Body of pancreas (tissue), 4 donors: Measurements from ENCODE around the gene ARHGAP12. TPM values are rescaled to one million over a fixed set of nuclear protein-coding genes. Genes with fewer than 3 reads are reported as not detected.
A peak's percentile ranks its signal among the peaks of the same experiment; 100 is the strongest.

ENCODE experiments used
- ATAC-seq: fragments of 150-250 bp; one replicate; pipeline ENCODE4 v1.9.1; 2016
- DNase-seq, 4 donors: peaks; one replicate each; pipeline ENCODE4 v3.0.0-alpha.2; 2019
- H3K27ac ChIP-seq, 4 donors: fragments of 200-600 bp; sonication (generic); 1 replicate in 3 of 4; 2 replicates in 1 of 4; pipeline versions ENCODE4 v1.5.1 to v1.6.1; 2016 to 2019; ENCODE audit warnings: mild to moderate bottlenecking in 1 of 4, mixed read lengths in 1 of 4, moderate library complexity in 1 of 4
- H3K27me3 ChIP-seq, 2 donors: fragments of 200-600 bp; sonication (generic); one replicate each; pipeline ENCODE4 v1.6.0; 2016; ENCODE audit warnings: mild to moderate bottlenecking in 1 of 2
- H3K36me3 ChIP-seq, 2 donors: fragments of 200-600 bp; sonication (generic); replicated peaks in 1 of 2; 2 replicates each; pipeline ENCODE4 v1.5.1; 2016; ENCODE audit warnings: low read depth in 2 of 2; ENCODE audit not compliant: insufficient read depth in 1 of 2
- H3K4me1 ChIP-seq: fragments of 200-600 bp; sonication (generic); one replicate; pipeline ENCODE4 v1.6.0; 2016
- H3K4me3 ChIP-seq, 2 donors: fragments of 200-600 bp; sonication (generic); 1 replicate in 1 of 2; 2 replicates in 1 of 2; pipeline ENCODE4 v1.5.1; 2016 to 2019
- H3K9me3 ChIP-seq, 3 donors: fragments of 200-600 bp; sonication (generic); 1 replicate in 2 of 3; 2 replicates in 1 of 3; pipeline ENCODE4 v1.5.1; 2016
- POLR2A ChIP-seq, 3 donors: fragments of 450-650 bp; IDR thresholded peaks; one replicate each; pipeline ENCODE4 v1.6.1; 2016; ENCODE audit warnings: antibody characterized with exemption in 3 of 3, mild to moderate bottlenecking in 2 of 3
- WGBS, 2 donors: methylation state at CpG; one replicate each; pipeline ENCODE4 v1.1.5; 2017; 5-methylcytosine and 5-hydroxymethylcytosine counted together
- intact Hi-C: fragments of 100-400 bp; cut with DNase I; formaldehyde crosslinking; loops from one replicate; pipeline ENCODE4 v1.15.1; 2023
- total RNA-seq, 2 donors: library from RNA; depleted of rRNA; stranded (reverse); fragments of >200 nt; gene quantifications; one replicate each; pipeline ENCODE4 v1.1.0, GENCODE V29; 2016
- TF ChIP-seq, protein P1 (sequence below), 7 experiments: fragments of 450-650 bp in 4 of 7; fragments of 200-600 bp in 3 of 7; sonication (generic) in 3 of 7; IDR thresholded peaks; one replicate each; pipeline ENCODE4 v1.5.1; 2016 to 2019; ENCODE audit warnings: antibody characterized with exemption in 7 of 7

Gene ARHGAP12
- total RNA-seq: 10 to 100 TPM; 34.3 to 39.4 TPM

- TF ChIP-seq, protein P1, sequence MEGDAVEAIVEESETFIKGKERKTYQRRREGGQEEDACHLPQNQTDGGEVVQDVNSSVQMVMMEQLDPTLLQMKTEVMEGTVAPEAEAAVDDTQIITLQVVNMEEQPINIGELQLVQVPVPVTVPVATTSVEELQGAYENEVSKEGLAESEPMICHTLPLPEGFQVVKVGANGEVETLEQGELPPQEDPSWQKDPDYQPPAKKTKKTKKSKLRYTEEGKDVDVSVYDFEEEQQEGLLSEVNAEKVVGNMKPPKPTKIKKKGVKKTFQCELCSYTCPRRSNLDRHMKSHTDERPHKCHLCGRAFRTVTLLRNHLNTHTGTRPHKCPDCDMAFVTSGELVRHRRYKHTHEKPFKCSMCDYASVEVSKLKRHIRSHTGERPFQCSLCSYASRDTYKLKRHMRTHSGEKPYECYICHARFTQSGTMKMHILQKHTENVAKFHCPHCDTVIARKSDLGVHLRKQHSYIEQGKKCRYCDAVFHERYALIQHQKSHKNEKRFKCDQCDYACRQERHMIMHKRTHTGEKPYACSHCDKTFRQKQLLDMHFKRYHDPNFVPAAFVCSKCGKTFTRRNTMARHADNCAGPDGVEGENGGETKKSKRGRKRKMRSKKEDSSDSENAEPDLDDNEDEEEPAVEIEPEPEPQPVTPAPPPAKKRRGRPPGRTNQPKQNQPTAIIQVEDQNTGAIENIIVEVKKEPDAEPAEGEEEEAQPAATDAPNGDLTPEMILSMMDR (IDR thresholded peaks at IDR 0.05): peak in 1 of 7 experiments; percentile 16
- peak; percentile 85 to 95 (median 93) for TF ChIP-seq POLR2A (IDR thresholded peaks at IDR 0.05)
- peaks cover 30% of the 10 kb centered on the region for H3K4me1 ChIP-seq
- DNase-seq (peak; percentile 90 to 96 (median 94)), ATAC-seq (peak; percentile 88)
- H3K36me3 ChIP-seq: no peaks in the 10 kb centered on the region
- no peaks in the 10 kb centered on the region for H3K9me3 ChIP-seq
- no peaks in the 10 kb centered on the region for H3K27me3 ChIP-seq
- WGBS, 2 donors: 0% methylated on average over 16 to 65 of the region's 92 CpGs
- peak within 1 kb of the TSS; percentile 95 to 100 (median 98) for H3K27ac ChIP-seq
- intact Hi-C loops: no loop called here
- H3K4me3 ChIP-seq: peak within 1 kb of the TSS; percentile 60 to 82
These were observed at the start of gene ARHGAP12 for GRCh38 chr10:31928549-31929260. Gene ARHGAP12, minus strand, starts transcription at chr10:31928831. Its CDS starts 19,976 bp downstream, at chr10:31908855.

GRCh38 chr10:31978156-31978483, 49.5 kb upstream of the ARHGAP12 start:
- no peaks in the 10 kb centered on the region for H3K4me1 ChIP-seq
- H3K9me3 ChIP-seq: no peaks in the 10 kb centered on the region
- intact Hi-C loops: no loop called here
- 46 to 62% methylated on average over 2 of the region's 2 CpGs for whole genome bisulfite sequencing, 2 donors
- no peak overlapping the region for H3K27ac ChIP-seq
- no peaks in the 10 kb centered on the region for H3K27me3 ChIP-seq
- no peak for DNase-seq
- no peak for ATAC-seq
- TF ChIP-seq POLR2A (IDR thresholded peaks at IDR 0.05): no peak
- TF ChIP-seq, protein P1 (IDR thresholded peaks at IDR 0.05): no peak
- no peaks in the 10 kb centered on the region for H3K36me3 ChIP-seq
- H3K4me3 ChIP-seq: no peak overlapping the region

GRCh38 chr10:31977440-31978155, 49.0 kb upstream of the ARHGAP12 start:
- H3K4me1 ChIP-seq: peaks cover 3% of the 10 kb centered on the region
- TF ChIP-seq POLR2A (IDR thresholded peaks at IDR 0.05): no peak
- TF ChIP-seq, protein P1 (IDR thresholded peaks at IDR 0.05): no peak
- H3K27me3 ChIP-seq: no peaks in the 10 kb centered on the region
- intact Hi-C loops: no loop called here
- 58 to 69% methylated on average over 5 of the region's 5 CpGs for WGBS, 2 donors
- DNase-seq (no peak), ATAC-seq (no peak)
- no peak overlapping the region for H3K4me3 ChIP-seq
- H3K9me3 ChIP-seq: no peaks in the 10 kb centered on the region
- H3K27ac ChIP-seq: peak overlapping the region in 1 of 4 donors; percentile 9
- H3K36me3 ChIP-seq: no peaks in the 10 kb centered on the region

- Histone ChIP-seq H3K27ac (no peak overlapping the region), H3K4me3 (no peak overlapping the region), H3K4me1 (peaks cover 5% of the 10 kb centered on the region), H3K9me3 (no peaks in the 10 kb centered on the region), H3K27me3 (no peaks in the 10 kb centered on the region), H3K36me3 (no peaks in the 10 kb centered on the region)
- ATAC-seq (no peak), DNase-seq (no peak)
- WGBS, 2 donors: 95% methylated on average over 6 of the region's 6 CpGs
- no peak for TF ChIP-seq POLR2A (IDR thresholded peaks at IDR 0.05)
- TF ChIP-seq, protein P1 (IDR thresholded peaks at IDR 0.05): no peak
- intact Hi-C loops: no loop called here
These were observed 46.6 kb upstream of the ARHGAP12 start for GRCh38 chr10:31975157-31975765.
